ENCODE results near the gene MRPL4. TPM values are rescaled to one million over a fixed set of nuclear protein-coding genes. Genes with fewer than 3 reads are reported as not detected.

The MRPL4 gene
- total and polyA plus RNA-seq, 2 of the 13 experiments (the other 11 are each of a cell fraction or from before 2014, with no cell fraction given), result 40.6 to 42.5 TPM

- no peak for TF ChIP-seq HNF1A (IDR thresholded peaks at IDR 0.05; ENCODE audit: low read depth)
- no peak for TF ChIP-seq HNF1A (CRISPR knock-in tag; IDR thresholded peaks at IDR 0.05; ENCODE audit: borderline replicate concordance)
- no peak for TF ChIP-seq ZNF710 (CRISPR knock-in tag; IDR thresholded peaks at IDR 0.05; ENCODE audit: borderline replicate concordance)
- no peak; the same call in 1 of the 2 replicates for TF ChIP-seq THAP9 (CRISPR knock-in tag; IDR thresholded peaks at IDR 0.05; ENCODE audit: borderline replicate concordance)
- 0 out of 2 replicates have a peak, but pooled peaks have one; percentile 32 for TF ChIP-seq MXD4 (CRISPR knock-in tag; IDR thresholded peaks at IDR 0.05)
- TF ChIP-seq ZFP62 (CRISPR knock-in tag; IDR thresholded peaks at IDR 0.05), result no peak
- no peak for TF ChIP-seq ZNF7 (CRISPR knock-in tag; IDR thresholded peaks at IDR 0.05)
- TF ChIP-seq HHEX (CRISPR knock-in tag; IDR thresholded peaks at IDR 0.05), result no peak
- no peak for TF ChIP-seq CREB3 (CRISPR knock-in tag; IDR thresholded peaks at IDR 0.05)
- TF ChIP-seq BRCA1 (CRISPR knock-in tag; IDR thresholded peaks at IDR 0.05), result no peak
- TF ChIP-seq TFDP1 (CRISPR knock-in tag; IDR thresholded peaks at IDR 0.05; ENCODE audit: borderline replicate concordance), result peak; percentile 43; the same call in 1 of the 2 replicates
- TF ChIP-seq POGZ (CRISPR knock-in tag; IDR thresholded peaks at IDR 0.05), result no peak
- no peak for TF ChIP-seq MXD1 (CRISPR knock-in tag; IDR thresholded peaks at IDR 0.05)
- TF ChIP-seq ATF3 (CRISPR knock-in tag; IDR thresholded peaks at IDR 0.05), result no peak
- no peak for TF ChIP-seq FOXP1 (IDR thresholded peaks at IDR 0.05)
- TF ChIP-seq FOXP1 (CRISPR knock-in tag; IDR thresholded peaks at IDR 0.05), result no peak
- TF ChIP-seq RAD21 (CRISPR knock-in tag; IDR thresholded peaks at IDR 0.05), result no peak
- TF ChIP-seq RFXAP (CRISPR knock-in tag; IDR thresholded peaks at IDR 0.05; ENCODE audit: borderline replicate concordance), result no peak
- no peak for TF ChIP-seq SMAD9 (CRISPR knock-in tag; IDR thresholded peaks at IDR 0.05)
These were observed 43.4 kb downstream of the MRPL4 start (continued) for GRCh38 chr19:10295305-10295846.

Data from HepG2 (cell line).